ENCODE data around the gene PRTFDC1.

The PRTFDC1 gene

DNA sequence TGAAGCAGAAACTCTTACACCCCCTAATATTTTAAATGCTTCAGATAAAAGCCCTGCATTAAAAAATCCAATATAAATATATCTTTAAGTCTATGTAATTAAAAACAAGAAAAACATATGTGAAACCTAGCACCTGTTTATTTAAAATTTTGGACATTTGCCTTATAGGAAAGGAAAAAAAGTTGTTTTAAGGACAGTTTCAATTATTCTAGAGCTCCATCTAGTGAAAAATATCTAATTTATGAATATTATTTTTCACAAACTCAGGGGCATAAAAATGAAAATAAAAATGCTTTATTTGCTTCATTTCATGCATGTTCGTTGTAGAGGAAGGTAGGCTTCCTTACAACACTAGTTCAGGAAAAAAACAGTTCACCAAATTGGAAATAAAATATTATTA lies 37.5 kb upstream of the PRTFDC1 start:
- in situ Hi-C loops (cut with MboI; ENCODE audit: low sequenced_read_pairs, unreplicated experiment), result no loop called here
- no peak for DNase-seq (ENCODE audit: low spot score)
- TF ChIP-seq, protein P1, sequence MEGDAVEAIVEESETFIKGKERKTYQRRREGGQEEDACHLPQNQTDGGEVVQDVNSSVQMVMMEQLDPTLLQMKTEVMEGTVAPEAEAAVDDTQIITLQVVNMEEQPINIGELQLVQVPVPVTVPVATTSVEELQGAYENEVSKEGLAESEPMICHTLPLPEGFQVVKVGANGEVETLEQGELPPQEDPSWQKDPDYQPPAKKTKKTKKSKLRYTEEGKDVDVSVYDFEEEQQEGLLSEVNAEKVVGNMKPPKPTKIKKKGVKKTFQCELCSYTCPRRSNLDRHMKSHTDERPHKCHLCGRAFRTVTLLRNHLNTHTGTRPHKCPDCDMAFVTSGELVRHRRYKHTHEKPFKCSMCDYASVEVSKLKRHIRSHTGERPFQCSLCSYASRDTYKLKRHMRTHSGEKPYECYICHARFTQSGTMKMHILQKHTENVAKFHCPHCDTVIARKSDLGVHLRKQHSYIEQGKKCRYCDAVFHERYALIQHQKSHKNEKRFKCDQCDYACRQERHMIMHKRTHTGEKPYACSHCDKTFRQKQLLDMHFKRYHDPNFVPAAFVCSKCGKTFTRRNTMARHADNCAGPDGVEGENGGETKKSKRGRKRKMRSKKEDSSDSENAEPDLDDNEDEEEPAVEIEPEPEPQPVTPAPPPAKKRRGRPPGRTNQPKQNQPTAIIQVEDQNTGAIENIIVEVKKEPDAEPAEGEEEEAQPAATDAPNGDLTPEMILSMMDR (IDR thresholded peaks at IDR 0.05; ENCODE audit: borderline replicate concordance, control extremely low read depth, extremely low read depth, insufficient read depth, missing control alignments), result no peak

DNA sequence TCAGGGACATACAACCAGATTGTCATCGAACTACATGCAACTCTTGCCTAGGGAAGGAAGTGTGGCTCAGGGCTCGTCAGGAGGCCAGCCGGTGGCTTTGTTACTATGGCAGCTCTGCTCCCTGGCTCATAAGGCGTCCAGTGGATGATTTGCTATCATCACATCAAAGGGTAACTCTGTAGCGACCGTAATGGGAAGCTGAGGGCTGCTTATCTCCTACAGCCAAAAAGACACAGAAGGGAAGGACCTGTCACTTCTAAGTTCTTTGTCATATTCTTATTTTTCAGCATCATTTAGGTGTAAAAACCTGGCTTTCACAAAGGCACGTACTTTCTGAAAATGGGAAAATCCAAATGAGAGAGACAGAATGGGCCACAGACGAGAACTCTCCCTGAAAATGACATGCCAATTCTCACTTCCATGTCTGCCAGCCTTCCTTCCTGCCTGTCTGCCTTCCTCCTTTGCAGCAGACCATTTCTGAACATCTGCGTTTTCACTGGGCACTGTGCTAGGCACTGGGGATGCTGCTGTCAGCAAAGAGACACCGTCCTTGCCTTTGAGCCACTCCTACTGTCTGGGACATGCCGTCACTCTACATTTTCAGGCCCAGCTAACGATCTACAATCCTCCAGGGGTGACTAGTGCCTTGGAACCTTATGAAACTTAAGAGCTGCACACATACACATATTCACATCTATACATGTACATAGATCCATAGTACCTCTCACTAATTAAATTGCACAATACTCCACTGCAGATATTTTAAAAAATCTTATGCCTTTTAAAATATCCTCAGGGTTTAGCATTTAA lies 36.6 kb upstream of the PRTFDC1 start:
- in situ Hi-C loops (cut with MboI; ENCODE audit: low sequenced_read_pairs, unreplicated experiment), result no loop called here
- DNase-seq (ENCODE audit: low spot score), result no peak
- TF ChIP-seq, protein P1 (IDR thresholded peaks at IDR 0.05; ENCODE audit: borderline replicate concordance, control extremely low read depth, extremely low read depth, insufficient read depth, missing control alignments), result no peak

DNA sequence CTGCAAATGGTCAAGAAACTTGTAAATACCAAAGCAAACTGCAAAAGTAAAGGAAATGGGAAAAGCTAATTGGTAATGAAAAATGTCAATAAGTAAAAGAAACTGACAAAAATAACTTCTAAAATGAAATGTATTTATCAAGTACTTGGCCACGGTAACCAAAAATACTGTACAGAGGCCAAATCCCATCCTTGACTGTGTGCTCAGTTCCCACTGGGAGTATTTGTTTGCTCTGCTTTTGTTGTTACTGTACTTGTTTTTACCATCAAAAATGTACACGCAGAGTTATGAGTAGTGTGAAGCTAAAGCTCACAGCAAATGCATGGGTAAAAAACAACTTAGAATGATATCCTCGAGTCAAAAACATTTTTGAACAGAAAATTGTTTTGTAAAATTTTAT lies 32.5 kb upstream of the PRTFDC1 start:
- DNase-seq (ENCODE audit: low spot score), result no peak
- TF ChIP-seq, protein P1 (IDR thresholded peaks at IDR 0.05; ENCODE audit: borderline replicate concordance, control extremely low read depth, extremely low read depth, insufficient read depth, missing control alignments), result no peak
- in situ Hi-C loops (cut with MboI; ENCODE audit: low sequenced_read_pairs, unreplicated experiment), result no loop called here

DNA sequence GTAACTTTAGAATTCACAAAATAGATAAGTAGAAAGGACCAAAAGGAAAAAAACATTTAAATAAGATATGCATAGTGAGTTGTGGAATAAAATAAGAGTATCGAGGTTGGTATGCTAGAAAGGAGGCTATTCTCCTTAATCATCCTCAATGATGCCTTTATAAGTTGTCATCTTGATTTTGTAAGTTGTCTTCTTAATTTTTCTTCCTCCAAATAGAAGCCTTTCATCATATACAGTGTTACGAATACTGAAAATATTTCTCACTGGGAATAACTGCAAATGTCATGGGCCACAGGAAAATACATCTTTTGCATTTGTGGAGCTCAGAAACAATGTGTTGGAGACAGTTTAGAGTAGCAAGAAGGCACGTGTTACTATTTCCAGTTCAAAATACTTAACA lies 31.5 kb upstream of the PRTFDC1 start:
- no peak for DNase-seq (ENCODE audit: low spot score)
- TF ChIP-seq, protein P1 (IDR thresholded peaks at IDR 0.05; ENCODE audit: borderline replicate concordance, control extremely low read depth, extremely low read depth, insufficient read depth, missing control alignments), result no peak
- in situ Hi-C loops (cut with MboI; ENCODE audit: low sequenced_read_pairs, unreplicated experiment), result no loop called here

DNA sequence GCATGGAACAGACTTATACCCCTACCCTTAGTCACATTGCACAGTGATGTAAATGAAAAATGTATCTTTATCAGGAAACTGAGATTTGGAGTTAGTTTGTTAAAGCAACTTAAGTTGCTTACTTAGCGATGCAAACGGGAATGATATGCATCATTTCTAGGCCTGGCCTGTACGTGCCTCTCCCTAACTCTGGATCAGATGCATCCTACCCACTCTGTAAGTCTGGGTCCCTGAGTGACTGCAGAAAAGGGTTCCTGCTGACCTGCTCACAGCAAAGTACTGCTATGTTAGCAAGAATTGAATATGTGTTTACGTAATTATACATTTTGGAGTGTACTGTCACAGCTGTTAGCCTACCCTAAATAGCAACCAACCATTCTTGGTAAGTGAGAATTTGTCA lies 30.7 kb upstream of the PRTFDC1 start:
- DNase-seq (ENCODE audit: low spot score), result no peak
- in situ Hi-C loops (cut with MboI; ENCODE audit: low sequenced_read_pairs, unreplicated experiment), result no loop called here
- TF ChIP-seq, protein P1 (IDR thresholded peaks at IDR 0.05; ENCODE audit: borderline replicate concordance, control extremely low read depth, extremely low read depth, insufficient read depth, missing control alignments), result no peak

DNA sequence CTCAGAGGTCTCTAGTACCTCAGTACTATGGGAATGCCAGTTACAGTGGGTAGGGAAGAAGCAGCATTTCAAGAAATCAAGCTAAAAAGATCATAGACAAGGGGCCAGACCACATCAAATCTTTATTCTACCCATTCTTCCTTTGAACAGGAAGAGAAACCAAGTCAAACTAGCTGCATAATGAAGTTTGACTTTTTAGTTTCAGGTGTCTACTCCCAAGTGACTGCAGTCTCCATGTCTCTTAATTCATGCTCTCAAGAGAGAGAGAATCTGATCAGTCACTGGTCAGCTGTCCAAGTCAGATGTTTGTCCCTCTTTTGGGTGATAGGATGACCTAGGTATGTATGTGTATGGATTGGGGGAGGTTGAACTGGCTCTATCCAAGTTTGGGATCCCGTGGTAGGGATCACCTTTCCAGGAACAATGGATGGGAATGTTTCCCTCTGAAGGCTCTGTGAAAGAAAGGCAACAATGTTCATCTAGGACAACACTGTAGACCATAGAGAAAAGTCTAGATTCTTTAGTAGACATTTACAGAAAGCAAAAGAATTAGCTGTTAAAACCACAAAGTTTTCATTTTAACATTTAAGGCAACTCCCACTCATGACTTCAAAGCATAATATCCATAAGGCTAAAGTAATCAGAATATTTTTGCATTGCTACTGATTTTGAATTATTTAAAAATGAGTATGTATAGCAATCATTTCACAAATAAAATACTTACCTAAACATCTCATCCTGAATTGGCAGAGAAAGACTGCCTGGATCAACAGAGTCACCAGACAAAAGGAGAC lies 30.1 kb upstream of the PRTFDC1 start:
- DNase-seq (ENCODE audit: low spot score), result no peak
- TF ChIP-seq, protein P1 (IDR thresholded peaks at IDR 0.05; ENCODE audit: borderline replicate concordance, control extremely low read depth, extremely low read depth, insufficient read depth, missing control alignments), result no peak
- in situ Hi-C loops (cut with MboI; ENCODE audit: low sequenced_read_pairs, unreplicated experiment), result no loop called here
